Spleen (tissue), 11 donors: ENCODE data around the gene CYP2F1. TPM values are rescaled to one million over a fixed set of nuclear protein-coding genes. Genes with fewer than 3 reads are reported as not detected.
"Not testable (repeated sequence)": the region's sequence is repeated elsewhere in the genome, so short reads cannot be mapped to it uniquely, and the experiment has no call there.

Source experiments
- DNase-seq: peaks from one replicate; pipeline ENCODE4 v3.0.0-alpha.2; 2020
- H3K27ac ChIP-seq, 8 donors: fragments of 200-600 bp; sonication (generic) in 7 of 8; 1 replicate in 4 of 8; 2 replicates in 4 of 8; pipeline versions ENCODE4 v1.5.0 to v1.8.0; 2016 to 2021; ENCODE audit warnings: inconsistent platforms in 4 of 8, mild to moderate bottlenecking in 4 of 8, moderate library complexity in 1 of 8
- H3K27me3 ChIP-seq, 7 donors: fragments of 200-600 bp; sonication (generic) in 6 of 7; replicated peaks in 1 of 7; 1 replicate in 4 of 7; 2 replicates in 3 of 7; pipeline versions ENCODE4 v1.5.0 to v1.8.0; 2016 to 2021; ENCODE audit warnings: inconsistent platforms in 3 of 7, mild to moderate bottlenecking in 1 of 7
- H3K36me3 ChIP-seq, 6 donors: fragments of 200-600 bp; sonication (generic) in 5 of 6; 1 replicate in 4 of 6; 2 replicates in 2 of 6; pipeline versions ENCODE4 v1.5.0 to v1.8.0; 2016 to 2021; ENCODE audit warnings: inconsistent platforms in 2 of 6
- H3K4me1 ChIP-seq, 6 donors: fragments of 200-600 bp; sonication (generic) in 5 of 6; 1 replicate in 3 of 6; 2 replicates in 3 of 6; pipeline versions ENCODE4 v1.5.0 to v1.8.0; 2016 to 2021; ENCODE audit warnings: inconsistent platforms in 3 of 6
- H3K4me3 ChIP-seq, 8 donors: fragments of 200-600 bp; sonication (generic) in 7 of 8; 1 replicate in 4 of 8; 2 replicates in 4 of 8; pipeline versions ENCODE4 v1.5.0 to v1.8.0; 2016 to 2021; ENCODE audit warnings: inconsistent platforms in 4 of 8, mild to moderate bottlenecking in 4 of 8, moderate library complexity in 2 of 8
- H3K9me3 ChIP-seq, 8 donors: fragments of 200-600 bp; sonication (generic) in 7 of 8; 1 replicate in 4 of 8; 2 replicates in 4 of 8; pipeline versions ENCODE4 v1.5.0 to v1.8.0; 2016 to 2021; ENCODE audit warnings: inconsistent platforms in 4 of 8
- CTCF ChIP-seq, 11 experiments: fragments of 200-600 bp in 7 of 11; fragments of 450-650 bp in 4 of 11; sonication (generic) in 4 of 11; IDR thresholded peaks in 8 of 11; conservative IDR thresholded peaks in 3 of 11; 1 replicate in 7 of 11; 2 replicates in 4 of 11; pipeline versions ENCODE4 v1.4.0 to v1.8.0; 2016 to 2021; ENCODE audit warnings: antibody characterized with exemption in 11 of 11, inconsistent platforms in 4 of 11, mild to moderate bottlenecking in 1 of 11
- POLR2A ChIP-seq, 3 donors: fragments of 450-650 bp; IDR thresholded peaks; one replicate each; pipeline ENCODE4 v1.5.1; 2017; ENCODE audit warnings: antibody characterized with exemption in 3 of 3, mild to moderate bottlenecking in 1 of 3
- POLR2AphosphoS5 ChIP-seq, 3 donors: sonication (generic); formaldehyde crosslinking; IDR thresholded peaks; one replicate each; pipeline ENCODE4 v1.5.1; 2017; ENCODE audit warnings: antibody characterized with exemption in 3 of 3
- WGBS, 5 donors: extraction: QIAGEN DNeasy Blood & Tissue Kit in 3 of 5; methylation state at CpG; one replicate each; pipeline versions ENCODE4 v1.1.5 to v1.1.7; 2013 to 2018; 5-methylcytosine and 5-hydroxymethylcytosine counted together
- intact Hi-C: fragments of 100-400 bp; cut with DNase I; formaldehyde crosslinking; loops from one replicate; pipeline ENCODE4 v1.15.0; 2023; ENCODE audit warnings: low total_unique reads
- polyA plus RNA-seq, 3 donors: library from polyadenylated mRNA; stranded (reverse); fragments of 200-250 nt; gene quantifications; one replicate each; pipeline ENCODE4 v1.2.1, GENCODE V29; 2013
- total RNA-seq, 7 donors: library from RNA; depleted of rRNA in 3 of 7; stranded (reverse); fragments of >200 nt in 3 of 7; fragmentation: NEBNext Ultra II Directional in 4 of 7; extraction: Animal tissue kit (Norgen Biotek cat#: 25700) in 4 of 7; gene quantifications; one replicate each; pipeline versions ENCODE4 v1.1.0 to v1.2.1, GENCODE V29; 2016 to 2021
- donor health status: healthy with polysubstance abuse.
- donor health status: DM: no; HTN: no; CAD: no; lungs with moderate emphysema.
- donor health status: DM: no; HTN: no; CAD: no.
- donor health status: Bipolar disorder and iron deficiency.
- donor health status: healthy.
- donor health status: DM: no; HTN: no; CAD: no.
- donor health status: DM: yes; HTN: yes; CAD: no.

The CYP2F1 gene
- total and polyA plus RNA-seq, 10 donors, result not detected

- peak overlapping the region in 4 of 8 donors; percentile 22 to 74 (median 46) for H3K27ac ChIP-seq
- H3K27me3 ChIP-seq, H3K36me3 ChIP-seq, H3K4me3 ChIP-seq, H3K9me3 ChIP-seq, intact Hi-C loops: not testable (repeated sequence)
- 52 to 60% (median 55%) methylated on average over 24 to 37 of the region's 41 CpGs for WGBS, 5 donors
- TF ChIP-seq POLR2AphosphoS5 (IDR thresholded peaks at IDR 0.05), result peak in 2 of 3 donors; percentile 37 to 84
- DNase-seq, result peak; percentile 80
- peaks cover 0 to 13% (median 0%) of the 10 kb centered on the region in 6 donors for H3K4me1 ChIP-seq
These were observed 7.0 kb downstream of the CYP2F1 start for GRCh38 chr19:41120929-41121911.

- H3K27me3 ChIP-seq, DNase-seq, H3K36me3 ChIP-seq, H3K27ac ChIP-seq, H3K9me3 ChIP-seq, H3K4me3 ChIP-seq, intact Hi-C loops: not testable (repeated sequence)
- peaks cover 5 to 26% (median 6%) of the 10 kb centered on the region in 6 donors for H3K4me1 ChIP-seq
- 85 to 91% (median 88%) methylated on average over 9 to 13 of the region's 13 CpGs for WGBS, 5 donors
These were observed 8.6 kb downstream of the CYP2F1 start for GRCh38 chr19:41122846-41123245.

- WGBS, 5 donors, result 80 to 92% (median 81%) methylated on average over 11 of the region's 11 CpGs
- H3K4me1 ChIP-seq, result peaks cover 7 to 35% (median 10%) of the 10 kb centered on the region in 6 donors
- peaks cover 0 to 4% (median 0%) of the 10 kb centered on the region in 7 donors for H3K27me3 ChIP-seq
- no peak overlapping the region for H3K4me3 ChIP-seq
- TF ChIP-seq POLR2A (IDR thresholded peaks at IDR 0.05), result no peak
- no peak for TF ChIP-seq CTCF (IDR thresholded peaks at IDR 0.05 in 8 of 11, conservative IDR thresholded peaks at IDR 0.05 in 3 of 11)
- TF ChIP-seq POLR2AphosphoS5 (IDR thresholded peaks at IDR 0.05), result no peak
- H3K27ac ChIP-seq, result no peak overlapping the region
- no peak for DNase-seq
- intact Hi-C loops, result no loop called here
- no peaks in the 10 kb centered on the region for H3K36me3 ChIP-seq
- no peaks in the 10 kb centered on the region for H3K9me3 ChIP-seq
These were observed 9.6 kb downstream of the CYP2F1 start for GRCh38 chr19:41123716-41124294.

DNA sequence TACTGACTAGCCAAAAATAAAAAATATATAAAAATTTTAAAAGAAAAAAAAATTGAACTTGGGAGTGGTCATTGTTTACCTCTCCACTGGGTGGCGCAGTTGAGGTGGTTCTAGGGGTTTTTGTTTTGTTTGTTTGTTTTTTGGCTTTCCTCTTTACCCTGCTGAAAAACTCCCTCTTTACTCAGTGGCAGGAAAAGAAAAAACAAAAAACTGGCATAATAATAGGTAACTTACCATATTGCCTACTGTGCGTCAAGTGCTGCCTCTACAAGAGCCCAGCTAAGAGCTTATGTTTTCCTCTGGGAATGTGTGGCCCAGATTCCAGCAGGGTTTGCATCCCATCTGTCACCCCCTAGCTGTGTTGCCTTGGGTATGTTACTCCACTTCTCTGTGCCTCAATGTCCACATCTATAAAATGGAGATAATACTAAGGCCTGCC, 12.6 kb downstream of the CYP2F1 start:
- H3K27ac ChIP-seq, intact Hi-C loops, H3K9me3 ChIP-seq, H3K4me3 ChIP-seq, H3K36me3 ChIP-seq: not testable (repeated sequence)
- peak; percentile 47 for DNase-seq
- Histone ChIP-seq H3K4me1 (peaks cover 7 to 22% (median 10%) of the 10 kb centered on the region in 6 donors), H3K27me3 (peaks cover 0 to 14% (median 0%) of the 10 kb centered on the region in 7 donors)
- peak; percentile 15 to 74 (median 50) for TF ChIP-seq CTCF (IDR thresholded peaks at IDR 0.05 in 8 of 11, conservative IDR thresholded peaks at IDR 0.05 in 3 of 11)
- 48 to 52% (median 50%) methylated on average over 2 of the region's 2 CpGs for WGBS, 5 donors

DNA sequence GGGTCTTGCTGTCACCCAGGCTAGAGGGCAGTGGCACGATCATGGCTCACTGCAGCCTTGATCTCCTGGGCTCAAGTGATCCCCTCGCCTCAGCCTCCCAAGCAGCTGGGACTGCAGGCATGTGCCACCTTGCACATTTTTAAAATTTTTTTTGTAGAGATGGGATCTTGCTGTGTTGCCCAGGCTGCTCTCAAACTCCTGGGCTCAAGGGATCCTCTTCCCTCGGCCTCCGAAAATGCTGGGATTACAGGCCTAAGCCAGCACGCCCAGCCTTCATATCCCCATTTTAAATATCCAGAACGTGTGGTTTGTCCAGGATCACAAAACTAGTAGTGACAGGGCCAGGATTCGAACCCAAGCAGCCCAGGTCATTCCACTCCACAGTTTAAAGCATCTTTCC, 13.1 kb downstream of the CYP2F1 start:
- peaks cover 7 to 22% (median 10%) of the 10 kb centered on the region in 6 donors for H3K4me1 ChIP-seq
- H3K27me3 ChIP-seq, result peaks cover 0 to 19% (median 0%) of the 10 kb centered on the region in 7 donors
- H3K9me3 ChIP-seq, H3K36me3 ChIP-seq, intact Hi-C loops, H3K4me3 ChIP-seq, H3K27ac ChIP-seq: not testable (repeated sequence)
- WGBS, 5 donors, result 78 to 83% (median 79%) methylated on average over 7 of the region's 7 CpGs
- DNase-seq, result peak; percentile 21
